ENCODE measurements around the gene BOLA3. TPM values are rescaled to one million over a fixed set of nuclear protein-coding genes. Genes with fewer than 3 reads are reported as not detected.
"Not testable (repeated sequence)": the region's sequence is repeated elsewhere in the genome, so short reads cannot be mapped to it uniquely, and the experiment has no call there.

The BOLA3 gene
- total and polyA plus RNA-seq, 10 donors, result 12.6 to 41.4 (median 23.7) TPM

DNA sequence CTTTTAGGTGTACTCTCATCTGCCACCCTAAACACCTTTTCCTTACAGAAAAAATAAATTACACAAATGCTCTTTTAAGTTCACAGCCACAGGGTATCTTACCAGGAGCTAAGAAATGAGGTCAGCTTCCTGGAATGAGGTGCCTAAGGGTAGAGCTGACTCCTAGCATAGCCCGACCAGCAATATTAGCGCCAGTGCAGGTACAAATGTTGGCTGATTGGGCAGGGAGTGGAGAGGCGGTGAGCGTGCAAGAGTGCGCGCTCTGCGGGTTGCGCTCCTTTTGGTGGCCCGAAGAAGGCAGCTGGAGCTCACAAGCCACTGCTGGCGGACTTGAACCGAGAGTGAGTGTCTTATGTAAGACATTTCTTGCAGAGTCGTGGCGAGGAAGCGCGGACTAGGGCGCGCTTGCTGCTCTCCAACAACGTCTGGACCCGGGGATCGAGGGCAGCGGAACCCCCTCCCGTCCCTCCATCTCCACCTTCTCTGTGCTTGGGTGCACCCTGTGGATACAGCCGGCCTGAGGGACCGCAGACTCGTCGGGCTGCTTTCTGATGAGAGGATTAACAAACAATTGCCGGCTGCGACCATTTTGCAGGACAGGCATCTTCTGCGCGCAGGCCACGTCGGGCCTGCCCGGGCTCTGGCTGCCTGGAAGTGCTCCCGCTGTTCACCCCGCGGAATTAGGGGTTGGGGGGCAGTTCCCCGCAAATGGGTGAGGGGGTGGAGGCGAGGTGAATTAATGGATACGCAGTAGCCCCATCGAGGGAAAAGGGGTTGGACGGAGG, 17.3 kb downstream of the BOLA3 start:
- Histone ChIP-seq H3K4me1 (no peaks in the 10 kb centered on the region), H3K36me3 (peaks cover 0 to 24% (median 9%) of the 10 kb centered on the region in 6 donors), H3K4me3 (no peak overlapping the region), H3K27ac (no peak overlapping the region), H3K9me3 (peaks cover 0 to 7% (median 0%) of the 10 kb centered on the region in 8 donors), H3K27me3 (replicated peaks in 1 of 7) (peaks cover 0 to 25% (median 3%) of the 10 kb centered on the region in 7 donors)
- WGBS, 5 donors, result 49 to 69% (median 58%) methylated on average over 41 of the region's 41 CpGs
- no peak for DNase-seq
- TF ChIP-seq POLR2AphosphoS5 (IDR thresholded peaks at IDR 0.05) (no peak), POLR2A (IDR thresholded peaks at IDR 0.05) (no peak), CTCF (IDR thresholded peaks at IDR 0.05 in 8 of 11, conservative IDR thresholded peaks at IDR 0.05 in 3 of 11) (no peak)
- intact Hi-C loops (cut with DNase I; ENCODE audit: low total_unique reads), result no loop called here

DNA sequence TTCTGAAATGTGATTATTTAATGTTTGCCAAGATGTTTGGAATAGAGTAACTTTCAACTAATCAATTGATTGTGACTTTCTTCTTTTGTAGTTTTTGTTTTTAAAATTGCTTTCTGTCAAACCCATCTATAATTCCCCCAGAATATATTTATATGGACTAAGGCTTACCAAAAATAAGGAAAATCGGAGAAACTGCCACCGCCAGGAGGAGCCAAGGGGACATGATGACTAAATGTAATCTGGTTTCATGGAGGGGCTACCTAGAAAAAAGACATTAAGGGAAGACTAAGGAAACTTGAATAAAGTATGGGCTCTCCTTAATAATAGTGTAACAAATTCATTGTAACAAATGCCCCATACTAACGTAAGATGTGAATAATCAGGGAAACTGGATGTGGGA, 19.5 kb downstream of the BOLA3 start:
- Histone ChIP-seq H3K9me3 (peaks cover 0 to 8% (median 3%) of the 10 kb centered on the region in 8 donors), H3K4me1 (no peaks in the 10 kb centered on the region), H3K27me3 (replicated peaks in 1 of 7) (peaks cover 0 to 25% (median 3%) of the 10 kb centered on the region in 7 donors), H3K4me3 (no peak overlapping the region), H3K27ac (no peak overlapping the region), H3K36me3 (peaks cover 0 to 2% (median 0%) of the 10 kb centered on the region in 6 donors)
- intact Hi-C loops (cut with DNase I; ENCODE audit: low total_unique reads), result no loop called here
- DNase-seq, result no peak
- TF ChIP-seq CTCF (IDR thresholded peaks at IDR 0.05 in 8 of 11, conservative IDR thresholded peaks at IDR 0.05 in 3 of 11), result no peak
- TF ChIP-seq POLR2A (IDR thresholded peaks at IDR 0.05), result no peak
- no peak for TF ChIP-seq POLR2AphosphoS5 (IDR thresholded peaks at IDR 0.05)
- WGBS, 5 donors, result 84 to 94% (median 88%) methylated on average over 3 of the region's 3 CpGs

DNA sequence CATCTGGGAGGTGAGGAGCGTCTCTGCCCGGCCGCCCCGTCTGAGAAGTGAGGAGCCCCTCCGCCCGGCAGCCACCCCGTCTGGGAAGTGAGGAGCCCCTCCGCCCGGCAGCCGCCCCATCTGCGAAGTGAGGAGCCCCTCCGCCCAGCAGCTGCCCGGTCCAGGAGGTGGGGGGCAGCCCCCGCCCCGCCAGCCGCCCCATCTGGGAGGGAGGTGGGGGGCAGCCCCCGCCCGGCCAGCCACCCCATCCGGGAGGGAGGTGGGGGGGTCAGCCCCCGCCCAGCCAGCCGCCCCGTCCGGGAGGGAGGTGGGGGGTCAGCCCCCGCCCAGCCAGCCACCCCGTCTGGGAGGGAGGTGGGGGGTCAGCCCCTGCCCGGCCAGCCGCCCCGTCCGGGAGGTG, 23.8 kb downstream of the BOLA3 start:
- peaks cover 0 to 13% (median 11%) of the 10 kb centered on the region in 6 donors for H3K4me1 ChIP-seq
- H3K27me3 ChIP-seq (replicated peaks in 1 of 7); H3K27ac ChIP-seq; H3K36me3 ChIP-seq; DNase-seq; intact Hi-C loops (cut with DNase I; ENCODE audit: low total_unique reads); H3K4me3 ChIP-seq: not testable (repeated sequence)
- WGBS, 5 donors, result 91 to 98% (median 96%) methylated on average over 11 to 29 of the region's 29 CpGs; no CpG with 5 or more reads in 1 of the 5 donors
- H3K9me3 ChIP-seq, result peaks cover 3 to 34% (median 28%) of the 10 kb centered on the region in 8 donors

- H3K4me3 ChIP-seq; H3K27me3 ChIP-seq (replicated peaks in 1 of 7); H3K27ac ChIP-seq; intact Hi-C loops (cut with DNase I; ENCODE audit: low total_unique reads); H3K36me3 ChIP-seq; DNase-seq: not testable (repeated sequence)
- peaks cover 3 to 34% (median 28%) of the 10 kb centered on the region in 8 donors for H3K9me3 ChIP-seq
- peaks cover 0 to 13% (median 11%) of the 10 kb centered on the region in 6 donors for H3K4me1 ChIP-seq
- WGBS, 5 donors, result 94 to 100% (median 100%) methylated on average over 1 of the region's 1 CpG
These were observed 25.9 kb downstream of the BOLA3 start for GRCh38 chr2:74121846-74122245.
